HEK293 (cell line): Measurements from ENCODE around the gene JAZF1.

ENCODE experiments used
- CTCF ChIA-PET: fragments of 350-600 bp; formaldehyde crosslinking; extraction: SDS; loops from one replicate; lab custom pipeline; 2021; ENCODE audit warnings: antibody characterized with exemption; lab: Yijun Ruan, JAX
- POLR2A ChIA-PET: fragments of 300-600 bp; formaldehyde crosslinking; extraction: SDS; loops from one replicate; lab custom pipeline; 2020; ENCODE audit warnings: antibody characterized with exemption, inconsistent platforms; lab: Yijun Ruan, JAX
- H3K27ac ChIP-seq: fragments of 200-500 bp; sonication (Bioruptor generic); 2 replicates; pipeline ENCODE4 v1.5.1; 2014; ENCODE audit warnings: low read depth, low read length, control low read depth, inconsistent platforms; ENCODE audit errors: extremely low read depth
- H3K36me3 ChIP-seq, 2 experiments: fragments of 200-500 bp in 1 of 2; sonication (Bioruptor generic) in 1 of 2; 1 replicate in 1 of 2; 2 replicates in 1 of 2; pipeline ENCODE4 v1.5.1; 2014 to 2017; ENCODE audit warnings: inconsistent platforms in 2 of 2, low read length in 2 of 2; ENCODE audit not compliant: control insufficient read depth in 2 of 2, insufficient read depth in 1 of 2
- H3K4me1 ChIP-seq: fragments of 200-500 bp; sonication (Bioruptor generic); 2 replicates; pipeline ENCODE4 v1.5.1; 2014; ENCODE audit warnings: mild to moderate bottlenecking, low read length, inconsistent platforms; ENCODE audit not compliant: control insufficient read depth, insufficient read depth
- H3K4me3 ChIP-seq: 2 replicates; pipeline ENCODE4 v1.5.1; 2011; ENCODE audit warnings: low read depth, mild to moderate bottlenecking, control low read depth, low read length, moderate library complexity
- H3K9me3 ChIP-seq: fragments of 200-500 bp; sonication (Bioruptor generic); 2 replicates; pipeline ENCODE4 v1.5.1; 2014; ENCODE audit warnings: low read depth, low read length, inconsistent platforms; ENCODE audit not compliant: control insufficient read depth, insufficient read depth
- EGR2 ChIP-seq: fragments of 450-650 bp; formaldehyde crosslinking; IDR thresholded peaks from 2 replicates; pipeline ENCODE4 v1.5.1; 2016; ENCODE audit warnings: low read depth, missing biosample characterization, missing genetic modification characterization
- FEZF1 ChIP-seq: fragments of 450-650 bp; formaldehyde crosslinking; IDR thresholded peaks from 2 replicates; pipeline ENCODE4 v1.5.1; 2016; ENCODE audit warnings: missing biosample characterization, missing genetic modification characterization
- GFI1B ChIP-seq: fragments of 450-650 bp; formaldehyde crosslinking; IDR thresholded peaks from 2 replicates; pipeline ENCODE4 v1.5.1; 2016; ENCODE audit warnings: missing biosample characterization, missing genetic modification characterization
- GLIS2 ChIP-seq: fragments of 450-650 bp; formaldehyde crosslinking; IDR thresholded peaks from 2 replicates; pipeline ENCODE4 v1.5.1; 2016; ENCODE audit warnings: missing biosample characterization, missing genetic modification characterization
- SCRT2 ChIP-seq: fragments of 450-650 bp; formaldehyde crosslinking; IDR thresholded peaks from 2 replicates; pipeline ENCODE4 v1.5.1; 2016; ENCODE audit warnings: missing biosample characterization, missing genetic modification characterization
- YY2 ChIP-seq: fragments of 450-650 bp; formaldehyde crosslinking; IDR thresholded peaks from 2 replicates; pipeline ENCODE4 v1.5.1; 2016; ENCODE audit warnings: missing biosample characterization, missing genetic modification characterization
- ZBTB17 ChIP-seq: fragments of 450-650 bp; formaldehyde crosslinking; IDR thresholded peaks from 2 replicates; pipeline ENCODE4 v1.5.1; 2016; ENCODE audit warnings: missing biosample characterization, missing genetic modification characterization
- ZBTB48 ChIP-seq: fragments of 450-650 bp; formaldehyde crosslinking; IDR thresholded peaks from 2 replicates; pipeline ENCODE4 v1.5.1; 2016; ENCODE audit warnings: missing biosample characterization, missing genetic modification characterization
- ZFP37 ChIP-seq: fragments of 450-650 bp; formaldehyde crosslinking; IDR thresholded peaks from 2 replicates; pipeline ENCODE4 v1.5.1; 2016; ENCODE audit warnings: missing biosample characterization, missing genetic modification characterization
- ZNF140 ChIP-seq: fragments of 450-650 bp; formaldehyde crosslinking; IDR thresholded peaks from 2 replicates; pipeline ENCODE4 v1.5.1; 2016; ENCODE audit warnings: missing biosample characterization, missing genetic modification characterization
- ZNF16 ChIP-seq: fragments of 450-650 bp; formaldehyde crosslinking; IDR thresholded peaks from 2 replicates; pipeline ENCODE4 v1.5.1; 2016; ENCODE audit warnings: low read depth, missing biosample characterization, missing genetic modification characterization
- ZNF211 ChIP-seq: fragments of 450-650 bp; formaldehyde crosslinking; IDR thresholded peaks from 2 replicates; pipeline ENCODE4 v1.5.1; 2016; ENCODE audit warnings: low read depth, missing biosample characterization, missing genetic modification characterization
- ZNF335 ChIP-seq: fragments of 450-650 bp; formaldehyde crosslinking; conservative IDR thresholded peaks from 2 replicates; pipeline ENCODE4 v1.5.1; 2016; ENCODE audit warnings: missing biosample characterization, missing genetic modification characterization
- ZNF366 ChIP-seq: fragments of 450-650 bp; formaldehyde crosslinking; conservative IDR thresholded peaks from 2 replicates; pipeline ENCODE4 v1.5.1; 2016; ENCODE audit warnings: missing biosample characterization, missing genetic modification characterization
- ZNF623 ChIP-seq: fragments of 450-650 bp; formaldehyde crosslinking; IDR thresholded peaks from 2 replicates; pipeline ENCODE4 v1.5.1; 2016; ENCODE audit warnings: missing biosample characterization, missing genetic modification characterization
- ZNF654 ChIP-seq: fragments of 450-650 bp; formaldehyde crosslinking; IDR thresholded peaks from 2 replicates; pipeline ENCODE4 v1.5.1; 2016; ENCODE audit warnings: low read depth, missing biosample characterization, missing genetic modification characterization
- ZNF658 ChIP-seq: fragments of 450-650 bp; formaldehyde crosslinking; IDR thresholded peaks from 2 replicates; pipeline ENCODE4; 2016; ENCODE audit warnings: missing biosample characterization, missing genetic modification characterization
- ZNF701 ChIP-seq: fragments of 450-650 bp; formaldehyde crosslinking; IDR thresholded peaks from 2 replicates; pipeline ENCODE4 v1.5.1; 2016; ENCODE audit warnings: missing biosample characterization, missing genetic modification characterization
- ZNF837 ChIP-seq: fragments of 450-650 bp; formaldehyde crosslinking; IDR thresholded peaks from 2 replicates; pipeline ENCODE4 v1.5.1; 2016; ENCODE audit warnings: missing biosample characterization, missing genetic modification characterization
- TF ChIP-seq, protein P1 (sequence below): sonication (generic); formaldehyde crosslinking; IDR thresholded peaks from 2 replicates; pipeline ENCODE4 v1.8.1; 2022; ENCODE audit warnings: mild to moderate bottlenecking, moderate library complexity, missing genetic modification reagents
- TF ChIP-seq, protein P2 (sequence below): fragments of 450-650 bp; formaldehyde crosslinking; IDR thresholded peaks from 2 replicates; pipeline ENCODE4 v1.5.1; 2017; ENCODE audit warnings: missing biosample characterization, missing genetic modification characterization
- TF ChIP-seq, protein P3 (sequence below): fragments of 450-650 bp; formaldehyde crosslinking; IDR thresholded peaks from 2 replicates; pipeline ENCODE4 v1.5.1; 2017; ENCODE audit warnings: missing biosample characterization, missing genetic modification characterization

JAZF1 gene

DNA sequence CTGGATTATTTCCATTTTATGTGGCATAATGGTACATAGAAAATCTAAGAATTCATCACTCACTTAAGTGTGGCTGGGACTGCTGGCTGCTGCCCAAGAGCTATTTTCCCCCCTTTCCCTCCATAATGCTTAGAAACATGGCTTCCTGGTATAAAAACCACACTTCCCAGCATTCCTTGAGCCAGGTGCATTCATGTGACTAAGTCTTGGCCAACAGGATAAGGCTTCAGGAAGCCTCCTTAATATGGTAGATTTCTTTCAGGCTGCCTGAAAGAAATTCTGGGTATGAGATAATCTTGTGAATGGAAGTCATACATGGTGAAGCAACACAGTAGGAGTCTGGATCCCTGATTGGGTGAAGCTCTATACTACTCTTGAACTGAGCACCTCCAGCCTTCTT is 178.0 kb downstream of the JAZF1 start:
- TF ChIP-seq ZNF335 (tag by site-specific recombination) (peak; percentile 62; the same call in 1 of the 2 replicates), ZBTB17 (peak; percentile 49; the same call in 1 of the 2 replicates), YY2 (tag by site-specific recombination) (peak; percentile 82), ZNF658 (tag by site-specific recombination) (no peak)
- TF ChIP-seq, all 188 proteins: peak for 3
- Histone ChIP-seq H3K4me3 (no peak overlapping the region), H3K36me3 (no peaks in the 10 kb centered on the region; a peak in 1 of 3 replicates), H3K4me1 (peaks cover 9% of the 10 kb centered on the region), H3K9me3 (no peaks in the 10 kb centered on the region), H3K27ac (no peak overlapping the region)
- POLR2A ChIA-PET: no interaction called here
- CTCF ChIA-PET: no interaction called here

DNA sequence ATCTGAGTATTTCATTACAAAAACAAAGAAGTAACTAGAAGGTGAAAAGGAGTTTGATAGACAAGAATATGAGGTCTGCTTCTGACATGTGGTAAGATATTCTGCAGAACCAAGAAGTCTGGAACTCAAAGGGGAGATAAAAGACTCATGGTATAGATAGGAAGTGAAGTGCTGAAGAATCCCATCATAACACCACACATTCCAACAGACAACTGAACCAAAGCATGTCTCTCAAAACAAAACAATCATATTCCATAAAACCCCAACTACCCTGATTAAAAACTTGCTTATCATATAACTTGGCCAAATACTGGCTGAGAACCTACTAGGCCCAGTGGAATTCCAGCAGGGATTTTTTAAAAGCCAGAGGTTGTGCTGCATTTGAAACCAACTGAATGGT is 178.7 kb downstream of the JAZF1 start:
- Histone ChIP-seq H3K27ac (no peak overlapping the region), H3K4me3 (no peak overlapping the region), H3K4me1 (peaks cover 9% of the 10 kb centered on the region), H3K9me3 (no peaks in the 10 kb centered on the region), H3K36me3 (no peaks in the 10 kb centered on the region; a peak in 1 of 3 replicates)
- POLR2A ChIA-PET: no interaction called here
- CTCF ChIA-PET: no interaction called here
- no peak for TF ChIP-seq ZNF211 (tag by site-specific recombination)
- no peak for TF ChIP-seq ZNF837 (tag by site-specific recombination)
- TF ChIP-seq GFI1B (tag by site-specific recombination): no peak
- TF ChIP-seq, protein P1, sequence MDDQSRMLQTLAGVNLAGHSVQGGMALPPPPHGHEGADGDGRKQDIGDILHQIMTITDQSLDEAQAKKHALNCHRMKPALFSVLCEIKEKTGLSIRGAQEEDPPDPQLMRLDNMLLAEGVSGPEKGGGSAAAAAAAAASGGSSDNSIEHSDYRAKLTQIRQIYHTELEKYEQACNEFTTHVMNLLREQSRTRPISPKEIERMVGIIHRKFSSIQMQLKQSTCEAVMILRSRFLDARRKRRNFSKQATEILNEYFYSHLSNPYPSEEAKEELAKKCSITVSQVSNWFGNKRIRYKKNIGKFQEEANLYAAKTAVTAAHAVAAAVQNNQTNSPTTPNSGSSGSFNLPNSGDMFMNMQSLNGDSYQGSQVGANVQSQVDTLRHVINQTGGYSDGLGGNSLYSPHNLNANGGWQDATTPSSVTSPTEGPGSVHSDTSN (CRISPR knock-in tag): no peak
- TF ChIP-seq ZNF366 (tag by site-specific recombination): no peak
- TF ChIP-seq ZBTB48 (tag by site-specific recombination): no peak
- TF ChIP-seq GLIS2 (tag by site-specific recombination): no peak
- TF ChIP-seq, protein P2, sequence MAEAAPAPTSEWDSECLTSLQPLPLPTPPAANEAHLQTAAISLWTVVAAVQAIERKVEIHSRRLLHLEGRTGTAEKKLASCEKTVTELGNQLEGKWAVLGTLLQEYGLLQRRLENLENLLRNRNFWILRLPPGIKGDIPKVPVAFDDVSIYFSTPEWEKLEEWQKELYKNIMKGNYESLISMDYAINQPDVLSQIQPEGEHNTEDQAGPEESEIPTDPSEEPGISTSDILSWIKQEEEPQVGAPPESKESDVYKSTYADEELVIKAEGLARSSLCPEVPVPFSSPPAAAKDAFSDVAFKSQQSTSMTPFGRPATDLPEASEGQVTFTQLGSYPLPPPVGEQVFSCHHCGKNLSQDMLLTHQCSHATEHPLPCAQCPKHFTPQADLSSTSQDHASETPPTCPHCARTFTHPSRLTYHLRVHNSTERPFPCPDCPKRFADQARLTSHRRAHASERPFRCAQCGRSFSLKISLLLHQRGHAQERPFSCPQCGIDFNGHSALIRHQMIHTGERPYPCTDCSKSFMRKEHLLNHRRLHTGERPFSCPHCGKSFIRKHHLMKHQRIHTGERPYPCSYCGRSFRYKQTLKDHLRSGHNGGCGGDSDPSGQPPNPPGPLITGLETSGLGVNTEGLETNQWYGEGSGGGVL (tag by site-specific recombination): no peak
- TF ChIP-seq SCRT2 (tag by site-specific recombination): no peak
- TF ChIP-seq ZNF654: no peak
- no peak for TF ChIP-seq ZNF16
- no peak for TF ChIP-seq ZNF623
- no peak for TF ChIP-seq ZFP37
- no peak for TF ChIP-seq ZNF140
- TF ChIP-seq ZNF701 (tag by site-specific recombination): no peak
- no peak for TF ChIP-seq FEZF1
- TF ChIP-seq, protein P3, sequence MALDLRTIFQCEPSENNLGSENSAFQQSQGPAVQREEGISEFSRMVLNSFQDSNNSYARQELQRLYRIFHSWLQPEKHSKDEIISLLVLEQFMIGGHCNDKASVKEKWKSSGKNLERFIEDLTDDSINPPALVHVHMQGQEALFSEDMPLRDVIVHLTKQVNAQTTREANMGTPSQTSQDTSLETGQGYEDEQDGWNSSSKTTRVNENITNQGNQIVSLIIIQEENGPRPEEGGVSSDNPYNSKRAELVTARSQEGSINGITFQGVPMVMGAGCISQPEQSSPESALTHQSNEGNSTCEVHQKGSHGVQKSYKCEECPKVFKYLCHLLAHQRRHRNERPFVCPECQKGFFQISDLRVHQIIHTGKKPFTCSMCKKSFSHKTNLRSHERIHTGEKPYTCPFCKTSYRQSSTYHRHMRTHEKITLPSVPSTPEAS (tag by site-specific recombination): no peak
- no peak for TF ChIP-seq EGR2 (tag by site-specific recombination)
